Mucosa of stomach (tissue), 1 donor: ENCODE data around the gene SAMD1.
A peak's percentile ranks its signal among the peaks of the same experiment; 100 is the strongest.

Experiments used
- H3K27me3 ChIP-seq: one replicate; pipeline ENCODE4 v1.7.0; 2013; ENCODE audit warnings: mild to moderate bottlenecking, low read length; ENCODE audit not compliant: control insufficient read depth, insufficient read depth
- H3K36me3 ChIP-seq: one replicate; pipeline ENCODE4 v1.7.0; 2013; ENCODE audit warnings: low read length; ENCODE audit not compliant: control insufficient read depth, insufficient read depth
- H3K4me1 ChIP-seq: one replicate; pipeline ENCODE4 v1.7.0; 2013; ENCODE audit warnings: mild to moderate bottlenecking, low read length; ENCODE audit not compliant: control insufficient read depth, insufficient read depth
- H3K4me3 ChIP-seq: one replicate; pipeline ENCODE4 v1.7.0; 2013; ENCODE audit warnings: low read length
- H3K9ac ChIP-seq: one replicate; pipeline ENCODE4 v1.7.0; 2013; ENCODE audit warnings: mild to moderate bottlenecking, low read length, moderate library complexity
- H3K9me3 ChIP-seq: one replicate; pipeline ENCODE4 v1.7.0; 2013; ENCODE audit warnings: mild to moderate bottlenecking, low read length, moderate library complexity; ENCODE audit not compliant: control insufficient read depth
- donor health status: Pancreatic carcinoma.

SAMD1 gene

GRCh38 chr19:14090509-14091080 is at the start of gene SAMD1:
SAMD1 (minus strand) TSS chr19:14090751.
- Histone ChIP-seq H3K36me3 (no peaks in the 10 kb centered on the region), H3K4me1 (peaks cover 14% of the 10 kb centered on the region), H3K9me3 (no peaks in the 10 kb centered on the region), H3K9ac (peak within 1 kb of the TSS; percentile 89), H3K4me3 (peak within 1 kb of the TSS; percentile 38), H3K27me3 (no peaks in the 10 kb centered on the region)

GRCh38 chr19:14139944-14140343 is 49.4 kb upstream of the SAMD1 start:
- Histone ChIP-seq H3K36me3 (no peaks in the 10 kb centered on the region), H3K4me1 (peaks cover 8% of the 10 kb centered on the region), H3K9ac (no peak overlapping the region), H3K27me3 (no peaks in the 10 kb centered on the region), H3K9me3 (no peaks in the 10 kb centered on the region), H3K4me3 (no peak overlapping the region)

GRCh38 chr19:14138576-14139265 is 48.2 kb upstream of the SAMD1 start:
- H3K4me3 ChIP-seq = no peak overlapping the region
- no peaks in the 10 kb centered on the region for H3K36me3 ChIP-seq
- H3K9me3 ChIP-seq = no peaks in the 10 kb centered on the region
- peaks cover 8% of the 10 kb centered on the region for H3K4me1 ChIP-seq
- no peaks in the 10 kb centered on the region for H3K27me3 ChIP-seq
- no peak overlapping the region for H3K9ac ChIP-seq

DNA sequence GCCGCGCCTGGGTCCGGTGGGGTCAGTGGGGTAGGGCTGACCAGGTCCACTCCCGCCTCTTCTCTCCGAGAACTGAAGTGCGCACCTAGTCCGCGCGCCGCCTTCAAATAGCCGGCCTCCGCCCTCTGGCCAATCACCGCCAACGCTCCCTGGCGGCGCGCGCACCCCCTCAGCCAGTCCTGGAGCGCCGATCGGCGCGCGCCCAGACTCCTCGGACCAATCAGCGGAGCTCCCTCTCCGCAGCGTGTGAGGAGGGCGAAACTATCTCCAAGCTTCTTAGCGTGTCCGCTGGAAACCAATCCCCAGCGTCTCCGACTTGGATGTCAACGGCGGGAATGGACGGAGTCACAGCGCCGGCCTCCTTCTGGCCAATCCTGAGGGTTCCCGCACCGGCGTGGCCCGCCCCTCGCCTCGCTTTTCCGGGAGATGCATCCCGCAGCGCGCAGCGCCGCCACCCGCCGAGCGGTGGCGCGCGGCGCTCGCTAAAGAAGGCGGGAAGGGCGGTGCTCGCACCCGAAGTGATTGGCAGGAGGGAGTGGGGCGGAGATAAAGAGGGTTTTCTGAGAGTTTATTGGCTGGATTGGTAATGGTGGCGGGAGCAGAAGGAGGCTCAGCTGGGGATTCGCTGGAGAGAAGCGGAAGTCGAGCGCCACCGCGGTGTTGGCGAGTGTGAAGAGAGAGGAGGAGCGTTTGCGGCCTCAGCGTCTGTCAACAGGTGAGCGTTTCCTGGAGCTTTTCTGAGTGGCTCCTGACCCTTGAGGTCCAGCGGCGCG is 46.1 kb upstream of the SAMD1 start, which contains the start of gene ASF1B:
ASF1B (minus strand) TSS at position 81 of the 773 bp plus-strand sequence. CDS start 133 bp downstream, outside the sequence.
- H3K9ac ChIP-seq = peak within 1 kb of the TSS; percentile 88
- no peaks in the 10 kb centered on the region for H3K9me3 ChIP-seq
- H3K27me3 ChIP-seq = no peaks in the 10 kb centered on the region
- H3K4me3 ChIP-seq = peak within 1 kb of the TSS; percentile 54
- peaks cover 8% of the 10 kb centered on the region for H3K4me1 ChIP-seq
- no peaks in the 10 kb centered on the region for H3K36me3 ChIP-seq

- Histone ChIP-seq H3K27me3 (no peaks in the 10 kb centered on the region), H3K9me3 (no peaks in the 10 kb centered on the region), H3K36me3 (no peaks in the 10 kb centered on the region), H3K4me3 (peak overlapping the region; percentile 31), H3K4me1 (peaks cover 8% of the 10 kb centered on the region), H3K9ac (peak overlapping the region; percentile 55)
Measured at GRCh38 chr19:14135985-14136508, 45.5 kb upstream of the SAMD1 start.

GRCh38 chr19:14135355-14135754 is 44.8 kb upstream of the SAMD1 start:
- Histone ChIP-seq H3K27me3 (no peaks in the 10 kb centered on the region), H3K4me1 (peaks cover 8% of the 10 kb centered on the region), H3K9me3 (no peaks in the 10 kb centered on the region), H3K36me3 (no peaks in the 10 kb centered on the region), H3K4me3 (no peak overlapping the region), H3K9ac (peak overlapping the region; percentile 55)

DNA sequence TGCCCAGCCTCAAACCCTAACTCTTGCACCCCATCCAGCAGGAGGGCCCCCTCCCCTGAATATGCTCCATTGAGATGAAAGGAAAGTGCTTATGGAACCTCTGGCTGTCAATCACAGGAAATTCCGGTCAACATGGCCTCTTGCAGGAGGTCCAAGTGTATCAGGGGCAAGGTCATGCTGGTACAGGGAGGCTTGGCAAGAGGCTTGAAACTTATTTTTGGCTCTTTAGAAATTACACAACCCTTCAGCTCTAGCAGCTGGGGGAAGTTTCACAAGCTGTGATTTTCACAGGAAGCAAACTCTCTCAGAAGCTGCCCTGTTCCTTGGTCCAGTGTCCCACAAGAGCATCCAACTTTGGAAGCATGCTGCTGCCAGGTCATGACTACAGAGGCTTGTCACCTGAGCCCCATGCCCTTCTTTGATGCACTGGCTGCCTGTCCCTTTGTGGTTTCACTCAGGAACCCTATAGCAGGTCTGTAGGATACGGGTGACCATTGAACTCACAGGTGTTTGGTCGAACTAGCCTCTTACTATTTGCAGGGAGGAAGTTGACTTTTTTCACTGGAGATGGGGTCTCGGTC is 37.5 kb upstream of the SAMD1 start:
- H3K36me3 ChIP-seq = no peaks in the 10 kb centered on the region

GRCh38 chr19:14127176-14127575 is 36.6 kb upstream of the SAMD1 start:
- no peaks in the 10 kb centered on the region for H3K4me1 ChIP-seq
- no peaks in the 10 kb centered on the region for H3K9me3 ChIP-seq
- H3K9ac ChIP-seq = no peak overlapping the region
- H3K4me3 ChIP-seq = no peak overlapping the region
- no peaks in the 10 kb centered on the region for H3K27me3 ChIP-seq
- no peaks in the 10 kb centered on the region for H3K36me3 ChIP-seq

More for the DNA sequence above, 37.5 kb upstream of the SAMD1 start:
- Histone ChIP-seq H3K9me3 (no peaks in the 10 kb centered on the region), H3K27me3 (no peaks in the 10 kb centered on the region), H3K4me3 (no peak overlapping the region), H3K4me1 (no peaks in the 10 kb centered on the region), H3K9ac (no peak overlapping the region)

- no peak overlapping the region for H3K4me3 ChIP-seq
- H3K9me3 ChIP-seq = no peaks in the 10 kb centered on the region
- no peaks in the 10 kb centered on the region for H3K36me3 ChIP-seq
- H3K4me1 ChIP-seq = peaks cover 18% of the 10 kb centered on the region
- H3K9ac ChIP-seq = no peak overlapping the region
- no peaks in the 10 kb centered on the region for H3K27me3 ChIP-seq
Measured at GRCh38 chr19:14122924-14123323, 32.4 kb upstream of the SAMD1 start.

- H3K9me3 ChIP-seq = no peaks in the 10 kb centered on the region
- H3K36me3 ChIP-seq = no peaks in the 10 kb centered on the region
- no peak overlapping the region for H3K9ac ChIP-seq
- H3K4me3 ChIP-seq = no peak overlapping the region
- no peaks in the 10 kb centered on the region for H3K27me3 ChIP-seq
- peaks cover 32% of the 10 kb centered on the region for H3K4me1 ChIP-seq
Measured at GRCh38 chr19:14120497-14120780, 29.9 kb upstream of the SAMD1 start.

- H3K9ac ChIP-seq = peak overlapping the region; percentile 59
- peaks cover 32% of the 10 kb centered on the region for H3K4me1 ChIP-seq
- H3K9me3 ChIP-seq = no peaks in the 10 kb centered on the region
- H3K27me3 ChIP-seq = no peaks in the 10 kb centered on the region
- no peak overlapping the region for H3K4me3 ChIP-seq
- no peaks in the 10 kb centered on the region for H3K36me3 ChIP-seq
Measured at GRCh38 chr19:14119644-14120496, 29.3 kb upstream of the SAMD1 start.
